Smooth muscle cell (in vitro differentiated cells): Measurements from ENCODE around the gene XIRP1. TPM values are rescaled to one million over a fixed set of nuclear protein-coding genes. Genes with fewer than 3 reads are reported as not detected.

Experiments
- DNase-seq: peaks from one replicate; lab custom pipeline; 2025; ENCODE audit not compliant: unreplicated experiment; lab: John Stamatoyannopoulos, UW
- H2AFZ ChIP-seq: fragments of 200-600 bp; sonication (generic); 2 replicates; pipeline ENCODE4 v1.6.0; 2016; ENCODE audit warnings: antibody characterized with exemption, low read depth, mild to moderate bottlenecking
- H3F3A ChIP-seq: fragments of 200-600 bp; sonication (generic); 2 replicates; pipeline ENCODE4 v1.6.0; 2017; ENCODE audit warnings: antibody characterized with exemption, low read depth
- H3K27ac ChIP-seq: fragments of 200-600 bp; sonication (generic); 2 replicates; pipeline ENCODE4 v1.5.1; 2016; ENCODE audit warnings: low read depth, mild to moderate bottlenecking
- H3K27me3 ChIP-seq: fragments of 200-600 bp; sonication (generic); 2 replicates; pipeline ENCODE4 v1.6.1; 2016; ENCODE audit warnings: low read depth, mild to moderate bottlenecking
- H3K36me3 ChIP-seq: fragments of 200-600 bp; sonication (generic); 2 replicates; pipeline ENCODE4 v1.5.1; 2016; ENCODE audit warnings: low read depth
- H3K4me1 ChIP-seq: fragments of 200-600 bp; sonication (generic); 2 replicates; pipeline ENCODE4 v1.5.1; 2016; ENCODE audit warnings: low read depth
- H3K4me2 ChIP-seq: fragments of 200-600 bp; sonication (generic); 2 replicates; pipeline ENCODE4 v1.6.0; 2016; ENCODE audit warnings: mild to moderate bottlenecking
- H3K4me3 ChIP-seq: fragments of 200-600 bp; sonication (generic); 2 replicates; pipeline ENCODE4 v1.5.1; 2016; ENCODE audit warnings: mild to moderate bottlenecking
- H3K79me2 ChIP-seq: fragments of 200-600 bp; sonication (generic); 2 replicates; pipeline ENCODE4 v1.6.0; 2016; ENCODE audit warnings: low read depth, mild to moderate bottlenecking
- H3K9ac ChIP-seq: fragments of 200-600 bp; sonication (generic); 2 replicates; pipeline ENCODE4 v1.6.0; 2016; ENCODE audit warnings: low read depth
- H3K9me3 ChIP-seq: fragments of 200-600 bp; sonication (generic); replicated peaks from 2 replicates; pipeline ENCODE4 v1.5.1; 2016; ENCODE audit warnings: low read depth
- H4K20me1 ChIP-seq: fragments of 200-600 bp; sonication (generic); 2 replicates; pipeline ENCODE4 v1.6.0; 2016; ENCODE audit warnings: low read depth
- CTCF ChIP-seq: fragments of 200-600 bp; sonication (generic); IDR thresholded peaks from 2 replicates; pipeline ENCODE4 v1.5.1; 2017; ENCODE audit warnings: borderline replicate concordance, mild to moderate bottlenecking, antibody characterized with exemption; ENCODE audit not compliant: insufficient read depth, poor library complexity, severe bottlenecking
- WGBS: methylation state at CpG from one replicate; pipeline ENCODE4 v1.1.7; 2016; ENCODE audit warnings: low lambda C conversion rate; 5-methylcytosine and 5-hydroxymethylcytosine counted together
- polyA plus RNA-seq: library from polyadenylated mRNA; unstranded; fragments of >200 nt; fragmentation: Nextera tagmentation; extraction: Ambion mirVana; gene quantifications from 2 replicates; pipeline ENCODE4 v1.2.1, GENCODE V29; 2016
- total RNA-seq: library from RNA; depleted of rRNA; stranded (reverse); fragments of >200 nt; gene quantifications from 2 replicates; pipeline ENCODE4 v1.2.3, GENCODE V29; 2014

The XIRP1 gene
- total and polyA plus RNA-seq, 2 experiments from 2014 or later = 0.13 to 0.75 TPM

DNA sequence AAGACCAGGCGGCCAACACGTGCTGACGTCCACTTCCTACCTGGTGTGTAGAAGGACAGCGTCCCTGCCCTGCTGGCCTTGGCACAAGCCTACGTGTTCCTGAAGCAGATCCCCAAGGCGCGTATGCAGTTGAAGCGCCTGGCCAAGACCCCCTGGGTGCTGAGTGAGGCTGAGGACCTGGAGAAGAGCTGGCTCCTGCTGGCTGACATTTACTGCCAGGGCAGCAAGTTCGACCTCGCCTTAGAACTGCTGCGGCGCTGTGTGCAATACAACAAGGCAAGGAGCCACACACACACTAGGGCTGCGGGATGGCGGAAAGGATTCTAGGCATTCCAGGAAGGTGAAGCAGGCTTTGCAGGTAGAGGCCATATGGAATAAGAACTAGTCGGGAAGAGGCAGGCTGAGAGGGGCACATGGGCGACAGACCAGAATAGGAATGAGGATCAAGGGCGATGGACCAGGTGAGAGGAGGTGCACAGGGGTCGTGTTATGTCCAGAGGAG, 54.9 kb downstream of the XIRP1 start:
- no peak for TF ChIP-seq CTCF
- WGBS = 97% methylated on average over 18 of the region's 18 CpGs
- Histone ChIP-seq H3K27me3 (no peaks in the 10 kb centered on the region), H3K4me3 (no peak overlapping the region), H3K27ac (no peak overlapping the region), H2AFZ (no peak overlapping the region), H4K20me1 (peaks cover 64% of the 10 kb centered on the region), H3K4me1 (peaks cover 6% of the 10 kb centered on the region), H3K9ac (no peak overlapping the region), H3K9me3 (no peaks in the 10 kb centered on the region), H3K4me2 (no peak overlapping the region), H3K36me3 (peaks cover 5% of the 10 kb centered on the region), H3F3A (peaks cover 29% of the 10 kb centered on the region), H3K79me2 (peaks cover 18% of the 10 kb centered on the region)
- no peak for DNase-seq

DNA sequence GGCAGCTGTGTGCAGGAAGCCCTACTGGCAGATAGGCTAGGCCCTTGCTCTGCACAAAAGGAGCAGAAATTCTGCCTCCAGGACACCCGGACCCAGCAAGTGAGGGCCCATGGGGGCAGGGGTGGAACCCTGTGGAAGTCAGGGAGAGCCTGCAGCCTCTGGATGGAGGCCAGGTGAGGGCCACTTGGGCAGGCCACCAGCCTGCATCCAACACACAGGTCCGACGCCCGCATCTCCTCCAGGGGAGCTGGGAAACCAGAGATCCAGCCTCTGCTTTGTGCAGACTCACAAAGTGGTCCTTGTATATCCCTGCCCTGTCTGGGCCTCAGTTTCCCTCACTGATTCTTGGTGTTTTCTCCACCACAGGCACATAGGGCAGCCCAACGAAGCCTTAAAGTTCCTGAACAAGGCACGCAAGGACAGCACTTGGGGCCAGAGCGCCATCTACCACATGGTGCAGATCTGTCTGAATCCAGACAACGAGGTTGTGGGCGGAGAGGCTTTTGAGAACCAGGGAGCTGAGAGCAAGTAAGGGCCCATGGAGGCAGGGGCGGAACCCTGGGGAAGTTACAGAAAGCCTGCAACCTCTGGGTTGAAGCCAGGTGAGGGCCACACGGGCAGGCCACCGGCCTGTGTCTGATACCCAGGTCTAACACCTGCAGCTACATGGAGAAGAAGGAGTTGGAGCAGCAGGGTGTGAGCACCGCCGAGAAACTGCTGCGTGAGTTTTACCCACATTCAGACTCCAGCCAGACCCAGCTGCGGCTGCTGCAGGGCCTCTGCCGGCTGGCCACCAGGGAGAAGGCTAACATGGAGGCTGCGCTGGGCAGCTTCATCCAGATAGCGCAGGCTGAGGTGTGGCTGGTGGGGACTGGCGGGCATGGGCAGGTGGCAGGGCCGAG, 55.6 kb downstream of the XIRP1 start:
- H3K79me2 ChIP-seq = peaks cover 11% of the 10 kb centered on the region
- H3K9me3 ChIP-seq = no peaks in the 10 kb centered on the region
- H2AFZ ChIP-seq = no peak overlapping the region
- 92% methylated on average over 21 of the region's 21 CpGs for WGBS
- TF ChIP-seq CTCF = no peak
- H3K4me3 ChIP-seq = no peak overlapping the region
- H3K4me2 ChIP-seq = no peak overlapping the region
- H3K9ac ChIP-seq = no peak overlapping the region
- H3K27me3 ChIP-seq = no peaks in the 10 kb centered on the region
- H4K20me1 ChIP-seq = peaks cover 57% of the 10 kb centered on the region
- H3K27ac ChIP-seq = no peak overlapping the region
- no peak for DNase-seq
- H3K4me1 ChIP-seq = peaks cover 3% of the 10 kb centered on the region
- H3K36me3 ChIP-seq = no peaks in the 10 kb centered on the region
- H3F3A ChIP-seq = peaks cover 22% of the 10 kb centered on the region

- no peaks in the 10 kb centered on the region for H3K36me3 ChIP-seq
- WGBS = 81% methylated on average over 8 of the region's 8 CpGs
Measured at GRCh38 chr3:39135170-39135805, 57.1 kb downstream of the XIRP1 start.

More at GRCh38 chr3:39135170-39135805, 57.1 kb downstream of the XIRP1 start:
- Histone ChIP-seq H3K9ac (no peak overlapping the region), H3K27ac (no peak overlapping the region), H3K4me3 (no peak overlapping the region), H3K4me2 (no peak overlapping the region), H3F3A (peaks cover 11% of the 10 kb centered on the region), H4K20me1 (peaks cover 42% of the 10 kb centered on the region), H3K4me1 (no peaks in the 10 kb centered on the region), H3K79me2 (no peaks in the 10 kb centered on the region), H2AFZ (no peak overlapping the region), H3K9me3 (no peaks in the 10 kb centered on the region), H3K27me3 (no peaks in the 10 kb centered on the region)
- DNase-seq = no peak
- no peak for TF ChIP-seq CTCF
